VCaP (cell line): Measurements from ENCODE around the gene NCEH1.
"Not testable (repeated sequence)": the region's sequence is repeated elsewhere in the genome, so short reads cannot be mapped to it uniquely, and the experiment has no call there.

Experiments used
- H3K27ac ChIP-seq: fragments of 450-650 bp; 2 replicates; pipeline ENCODE4 v1.5.1; 2017
- CTCF ChIP-seq: fragments of 450-650 bp; conservative IDR thresholded peaks from 2 replicates; pipeline ENCODE4 v1.5.1; 2017; ENCODE audit warnings: mild to moderate bottlenecking, moderate library complexity

Gene NCEH1

DNA sequence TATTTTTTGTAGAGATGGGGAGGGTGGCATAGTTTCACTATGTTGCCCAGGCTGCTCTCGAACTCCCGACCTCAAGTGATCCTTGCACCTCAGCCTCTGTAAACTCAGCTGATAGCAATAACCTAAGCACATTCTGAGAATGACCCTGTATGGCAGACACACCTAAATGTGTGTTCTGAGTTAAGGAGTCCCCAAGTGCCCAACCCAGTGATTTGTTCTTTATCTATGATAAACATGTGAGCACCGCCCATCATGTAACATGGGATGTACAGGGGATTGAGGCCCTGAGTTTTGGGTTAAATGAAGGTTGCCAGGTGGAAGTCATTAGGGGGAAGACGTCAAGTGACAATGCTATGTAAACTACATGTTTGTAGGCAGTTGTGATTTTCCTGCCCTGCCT lies 5.7 kb downstream of the NCEH1 start:
- no peak overlapping the region for H3K27ac ChIP-seq
- TF ChIP-seq CTCF: no peak

DNA sequence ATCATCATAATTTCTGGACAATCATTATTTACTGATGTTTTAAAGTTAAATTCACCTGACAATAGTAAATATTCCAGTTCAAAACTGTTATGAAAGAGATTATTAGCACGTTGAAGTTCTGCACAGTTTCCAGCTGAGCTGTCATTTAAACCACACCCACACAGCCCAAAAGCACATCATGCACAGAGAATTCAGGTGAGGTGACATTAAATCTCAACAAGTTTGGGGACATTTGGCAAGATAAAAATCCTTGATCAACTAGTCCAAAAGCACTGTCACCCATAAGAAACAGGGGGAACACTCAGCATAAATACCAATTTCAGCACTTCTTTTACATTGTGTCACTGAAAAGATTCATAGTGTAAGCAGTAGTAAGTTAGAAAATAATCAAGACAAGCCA lies 6.9 kb downstream of the NCEH1 start:
- no peak for TF ChIP-seq CTCF
- H3K27ac ChIP-seq: no peak overlapping the region

DNA sequence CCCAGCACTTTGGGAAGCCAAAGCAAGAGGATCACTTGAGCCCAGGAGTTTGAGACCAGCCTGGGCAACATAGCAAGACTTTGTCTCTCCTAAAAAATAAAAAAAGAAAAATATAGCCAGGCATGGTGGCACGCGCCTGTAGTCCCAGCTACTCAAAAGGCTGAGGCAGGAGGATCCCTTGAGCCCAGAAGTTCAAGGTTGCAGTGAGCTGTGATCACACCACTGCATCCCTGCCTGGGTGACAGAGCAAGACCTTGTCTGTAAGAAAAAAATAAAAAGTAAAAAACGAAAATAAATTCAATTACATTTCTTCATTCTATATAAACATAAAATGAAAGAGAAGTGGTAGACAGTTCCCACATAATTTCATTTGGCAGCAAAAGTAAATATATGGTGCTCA lies 8.1 kb downstream of the NCEH1 start:
- not testable (repeated sequence) for H3K27ac ChIP-seq

- no peak for TF ChIP-seq CTCF
- H3K27ac ChIP-seq: no peak overlapping the region
Measured at GRCh38 chr3:172702256-172702655, 8.6 kb downstream of the NCEH1 start.

- H3K27ac ChIP-seq: no peak overlapping the region
- TF ChIP-seq CTCF: no peak
Measured at GRCh38 chr3:172701751-172702150, 9.1 kb downstream of the NCEH1 start.

- no peak for TF ChIP-seq CTCF
- H3K27ac ChIP-seq: no peak overlapping the region
Measured at GRCh38 chr3:172700936-172701455, 9.9 kb downstream of the NCEH1 start.

DNA sequence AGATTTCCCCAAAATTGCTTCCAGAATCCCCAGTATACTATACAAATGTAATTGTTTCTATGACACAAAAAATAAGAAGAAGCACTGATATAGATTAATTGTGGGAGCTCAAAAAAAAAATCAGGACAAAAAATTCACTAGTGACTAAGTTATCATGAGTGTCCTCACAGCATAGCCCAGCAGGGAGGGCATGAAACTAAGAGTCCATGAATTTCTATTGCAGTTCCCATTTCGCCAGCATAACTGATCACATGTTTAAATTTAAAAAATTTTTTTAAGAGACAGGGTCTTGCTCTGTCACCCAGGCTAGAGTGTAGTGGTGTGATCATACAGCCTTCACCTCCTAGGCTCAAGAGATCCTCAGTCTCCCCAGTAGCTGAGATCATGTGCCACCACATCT lies 10.6 kb downstream of the NCEH1 start:
- no peak overlapping the region for H3K27ac ChIP-seq
- TF ChIP-seq CTCF: no peak

DNA sequence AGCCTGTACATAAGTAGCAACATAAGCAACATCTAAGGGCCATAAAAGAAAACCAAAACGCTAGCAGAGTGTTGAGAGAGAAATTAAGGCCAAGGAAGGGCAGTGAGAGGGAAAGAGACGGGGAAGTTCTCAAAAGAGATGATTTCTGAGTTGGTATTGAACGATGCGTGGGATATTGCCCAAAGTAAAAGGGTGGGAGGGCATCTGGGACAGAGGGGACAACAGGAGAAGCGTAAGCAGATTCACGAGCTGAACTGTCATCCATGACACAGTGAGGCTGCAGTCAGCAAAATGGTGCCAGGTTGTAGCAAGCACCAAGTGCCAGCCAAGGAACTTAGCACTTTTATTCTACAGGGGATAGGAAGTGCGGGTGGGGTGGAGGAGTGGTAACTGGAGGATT lies 11.8 kb downstream of the NCEH1 start:
- no peak for TF ChIP-seq CTCF
- no peak overlapping the region for H3K27ac ChIP-seq
